Endodermal cell (in vitro differentiated cells): ENCODE measurements around the gene CMC1. TPM values are rescaled to one million over a fixed set of nuclear protein-coding genes. Genes with fewer than 3 reads are reported as not detected.

Experiments used
- DNase-seq: peaks from one replicate; pipeline ENCODE4 v3.0.0-alpha.2; 2017
- H3K27ac ChIP-seq: 2 replicates; pipeline ENCODE4 v1.5.1; 2013; ENCODE audit warnings: mild to moderate bottlenecking, low read depth, low read length, moderate library complexity
- H3K27me3 ChIP-seq: 2 replicates; pipeline ENCODE4 v1.6.1; 2013; ENCODE audit warnings: mild to moderate bottlenecking, low read length, moderate library complexity; ENCODE audit not compliant: insufficient read depth, control insufficient read depth, poor library complexity, severe bottlenecking
- H3K36me3 ChIP-seq: 2 replicates; pipeline ENCODE4 v1.7.0; 2013; ENCODE audit warnings: mild to moderate bottlenecking, low read length, moderate library complexity; ENCODE audit not compliant: control insufficient read depth, insufficient read depth
- H3K4me1 ChIP-seq: one replicate; pipeline ENCODE4 v1.7.0; 2013; ENCODE audit warnings: low read length; ENCODE audit not compliant: control insufficient read depth, insufficient read depth
- H3K4me3 ChIP-seq: 2 replicates; pipeline ENCODE4 v1.5.1; 2013; ENCODE audit warnings: mild to moderate bottlenecking, low read length, moderate library complexity
- H3K9ac ChIP-seq: 2 replicates; pipeline ENCODE4 v1.6.1; 2013; ENCODE audit warnings: mild to moderate bottlenecking, low read length, moderate library complexity; ENCODE audit not compliant: poor library complexity, severe bottlenecking; ENCODE audit errors: extremely low read depth
- H3K9me3 ChIP-seq: 2 replicates; pipeline ENCODE4 v1.6.1; 2013; ENCODE audit warnings: mild to moderate bottlenecking, low read length, moderate library complexity; ENCODE audit not compliant: control insufficient read depth
- H3K27ac Mint-ChIP-seq: 2 replicates; pipeline ENCODE4 v1.8.0; 2020; ENCODE audit warnings: mixed read lengths
- H3K27me3 Mint-ChIP-seq: 2 replicates; pipeline ENCODE4 v1.8.0; 2021; ENCODE audit warnings: mild to moderate bottlenecking, mixed read lengths; ENCODE audit not compliant: insufficient read depth
- H3K36me3 Mint-ChIP-seq: 2 replicates; pipeline ENCODE4 v1.8.0; 2020; ENCODE audit warnings: low read depth, mixed read lengths
- H3K4me1 Mint-ChIP-seq: 2 replicates; pipeline ENCODE4 v1.8.0; 2020; ENCODE audit warnings: mixed read lengths
- H3K4me3 Mint-ChIP-seq: 2 replicates; pipeline ENCODE4 v1.8.0; 2020; ENCODE audit warnings: mild to moderate bottlenecking, moderate library complexity, mixed read lengths
- H3K9me3 Mint-ChIP-seq: 2 replicates; pipeline ENCODE4 v1.8.0; 2020; ENCODE audit warnings: mild to moderate bottlenecking, mixed read lengths
- CTCF ChIP-seq: fragments of 200-600 bp; sonication (generic); conservative IDR thresholded peaks from 2 replicates; pipeline ENCODE4 v1.5.0; 2021; ENCODE audit warnings: antibody characterized with exemption, mild to moderate bottlenecking
- WGBS, 2 experiments: methylation state at CpG; one replicate each; pipeline versions ENCODE4 v1.1.5 to v1.1.7; 2013; ENCODE audit warnings: missing lambda C conversion rate in 2 of 2, mixed read lengths in 1 of 2; ENCODE audit not compliant: insufficient coverage in 1 of 2, insufficient read length in 1 of 2; 5-methylcytosine and 5-hydroxymethylcytosine counted together
- total RNA-seq, 2 donors: library from RNA; stranded (reverse); fragmentation: NEBNext Ultra II Directional in 1 of 2; extraction: Animal tissue kit (Norgen Biotek cat#: 25700) in 1 of 2; gene quantifications; 2 replicates in 1 of 2; 3 replicates in 1 of 2; pipeline ENCODE4 v1.2.1, GENCODE V29; 2021

CMC1 gene
- total RNA-seq, 2 donors from 2014 or later: 23.8 to 33.6 TPM

DNA sequence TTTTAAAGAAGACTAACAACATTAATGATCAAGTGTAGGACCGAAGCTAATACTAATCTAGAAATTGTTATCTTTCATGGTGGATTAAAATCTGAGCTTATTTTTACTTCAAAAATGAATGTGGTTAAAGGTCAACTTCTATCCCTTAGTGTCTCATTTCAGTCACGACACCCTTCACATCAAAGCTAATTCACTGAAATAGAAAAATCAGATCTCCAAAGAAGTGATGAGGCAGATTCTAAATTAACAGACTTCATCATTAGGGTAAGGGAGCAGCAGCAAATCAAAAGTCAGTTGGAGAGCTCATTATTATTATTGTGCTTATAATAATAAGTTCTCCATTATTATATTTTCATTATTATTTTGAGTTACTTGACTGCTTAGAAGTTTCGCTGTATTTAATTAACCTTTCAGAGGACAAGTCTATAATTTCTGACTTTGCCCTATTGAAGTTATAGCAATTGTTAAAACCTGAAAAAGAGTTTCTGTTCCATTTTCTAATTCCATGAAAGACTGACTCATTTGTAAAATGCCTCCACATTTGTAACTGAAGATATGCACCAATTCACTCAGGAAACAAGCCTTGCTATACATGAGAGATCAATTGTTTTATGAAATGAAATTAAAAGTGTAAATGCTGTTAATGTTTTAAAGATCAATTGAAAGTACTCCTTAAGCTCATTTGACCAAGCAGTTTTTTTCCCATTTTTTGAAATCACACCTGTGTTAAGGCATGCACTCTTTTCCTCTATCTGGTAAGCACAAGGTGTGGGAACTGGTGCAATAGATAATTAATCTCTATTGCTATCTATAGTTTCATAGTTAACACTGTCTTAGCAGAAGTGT is 23.1 kb upstream of the CMC1 start:
- TF ChIP-seq CTCF: no peak
- no peak overlapping the region for H3K4me3 Mint-ChIP-seq
- peaks cover 4% of the 10 kb centered on the region for H3K4me1 Mint-ChIP-seq
- H3K4me3 ChIP-seq: no peak overlapping the region
- H3K9me3 ChIP-seq: peaks cover 11% of the 10 kb centered on the region
- H3K4me1 ChIP-seq: no peaks in the 10 kb centered on the region
- H3K36me3 Mint-ChIP-seq: peaks cover 5% of the 10 kb centered on the region
- H3K27ac Mint-ChIP-seq: no peak overlapping the region
- no peak for DNase-seq
- no peaks in the 10 kb centered on the region for H3K27me3 Mint-ChIP-seq
- WGBS, 2 experiments: 89 to 100% methylated on average over 1 to 3 of the region's 3 CpGs
- H3K36me3 ChIP-seq: no peaks in the 10 kb centered on the region
- no peak overlapping the region for H3K27ac ChIP-seq
- H3K9ac ChIP-seq: no peak overlapping the region
- H3K9me3 Mint-ChIP-seq: peaks cover 12% of the 10 kb centered on the region
- H3K27me3 ChIP-seq: no peaks in the 10 kb centered on the region

- Mint-ChIP-seq H3K4me3 (no peak overlapping the region), H3K9me3 (peaks cover 12% of the 10 kb centered on the region), H3K27me3 (no peaks in the 10 kb centered on the region), H3K4me1 (peaks cover 4% of the 10 kb centered on the region), H3K27ac (no peak overlapping the region), H3K36me3 (peaks cover 5% of the 10 kb centered on the region)
- H3K4me1 ChIP-seq: no peaks in the 10 kb centered on the region
- H3K27ac ChIP-seq: no peak overlapping the region
- no peaks in the 10 kb centered on the region for H3K27me3 ChIP-seq
- no peaks in the 10 kb centered on the region for H3K36me3 ChIP-seq
- H3K9me3 ChIP-seq: peaks cover 11% of the 10 kb centered on the region
- H3K9ac ChIP-seq: no peak overlapping the region
- no peak overlapping the region for H3K4me3 ChIP-seq
- no peak for TF ChIP-seq CTCF
- DNase-seq: no peak
Observed at GRCh38 chr3:28218917-28219198, 22.6 kb upstream of the CMC1 start.

DNA sequence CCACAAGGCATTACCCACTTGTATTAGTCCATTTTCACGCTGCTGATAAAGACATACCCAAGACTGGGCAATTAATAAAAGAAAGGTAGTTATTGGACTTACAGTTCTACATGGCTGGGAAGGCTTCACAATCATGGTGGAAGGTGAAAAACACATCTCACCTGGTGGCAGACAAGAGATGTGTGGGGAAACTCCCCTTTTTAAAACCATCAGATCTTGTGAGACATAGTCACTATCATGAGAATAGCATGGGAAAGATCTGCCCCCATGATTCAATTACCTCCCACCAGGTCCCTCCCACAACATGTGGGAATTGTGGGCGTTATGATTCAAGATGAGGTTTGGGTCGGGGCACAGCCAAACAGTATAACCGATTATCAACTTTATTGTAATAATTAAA is 17.0 kb upstream of the CMC1 start:
- TF ChIP-seq CTCF: no peak
- H3K4me1 ChIP-seq: no peaks in the 10 kb centered on the region
- H3K4me1 Mint-ChIP-seq: peaks cover 2% of the 10 kb centered on the region
- H3K36me3 ChIP-seq: no peaks in the 10 kb centered on the region
- H3K9ac ChIP-seq: no peak overlapping the region
- H3K9me3 Mint-ChIP-seq: no peaks in the 10 kb centered on the region
- no peaks in the 10 kb centered on the region for H3K27me3 ChIP-seq
- H3K27ac ChIP-seq: no peak overlapping the region
- no peaks in the 10 kb centered on the region for H3K9me3 ChIP-seq
- no peak for DNase-seq
- H3K4me3 Mint-ChIP-seq: no peak overlapping the region
- no peak overlapping the region for H3K27ac Mint-ChIP-seq
- no peaks in the 10 kb centered on the region for H3K27me3 Mint-ChIP-seq
- WGBS, 2 experiments: 97% methylated on average over 4 of the region's 4 CpGs; no CpG with 5 or more reads in 1 of the 2 experiments
- no peaks in the 10 kb centered on the region for H3K36me3 Mint-ChIP-seq
- H3K4me3 ChIP-seq: no peak overlapping the region
